NT2/D1 (cell line): ENCODE results near the gene PATJ.

Experiments used
- DNase-seq: peaks from one replicate; pipeline ENCODE4 v3.0.0-alpha.2; 2011; ENCODE audit warnings: low read depth, low spot score
- H3K27me3 ChIP-seq: 2 replicates; pipeline ENCODE4 v1.6.0; 2011; ENCODE audit warnings: mild to moderate bottlenecking; ENCODE audit not compliant: insufficient read length, insufficient read depth
- H3K36me3 ChIP-seq: 2 replicates; pipeline ENCODE4 v1.6.1; 2011; ENCODE audit warnings: mild to moderate bottlenecking, low read length, mixed read lengths; ENCODE audit not compliant: insufficient read depth, insufficient read length
- H3K4me1 ChIP-seq: 2 replicates; pipeline ENCODE4 v1.5.1; 2011; ENCODE audit not compliant: insufficient read depth, insufficient read length
- H3K4me3 ChIP-seq: 2 replicates; pipeline ENCODE4 v1.5.1; 2011; ENCODE audit warnings: low read depth; ENCODE audit not compliant: insufficient read length
- H3K9ac ChIP-seq: 2 replicates; pipeline ENCODE4 v1.6.0; 2011; ENCODE audit warnings: low read depth; ENCODE audit not compliant: insufficient read length
- H3K9me3 ChIP-seq: 2 replicates; pipeline ENCODE4 v1.5.1; 2011; ENCODE audit warnings: mild to moderate bottlenecking, low read length; ENCODE audit not compliant: insufficient read depth
- SUZ12 ChIP-seq: IDR thresholded peaks from 2 replicates; pipeline ENCODE4 v1.6.1; 2011; ENCODE audit not compliant: insufficient read length, insufficient read depth; ENCODE audit errors: extremely low read depth
- YY1 ChIP-seq: IDR thresholded peaks from 2 replicates; pipeline ENCODE4 v1.6.1; 2011; ENCODE audit not compliant: insufficient read length, insufficient read depth
- ZNF274 ChIP-seq: IDR thresholded peaks from 2 replicates; pipeline ENCODE4 v1.6.1; 2011; ENCODE audit warnings: mild to moderate bottlenecking, low read depth, low read length

Gene PATJ

DNA sequence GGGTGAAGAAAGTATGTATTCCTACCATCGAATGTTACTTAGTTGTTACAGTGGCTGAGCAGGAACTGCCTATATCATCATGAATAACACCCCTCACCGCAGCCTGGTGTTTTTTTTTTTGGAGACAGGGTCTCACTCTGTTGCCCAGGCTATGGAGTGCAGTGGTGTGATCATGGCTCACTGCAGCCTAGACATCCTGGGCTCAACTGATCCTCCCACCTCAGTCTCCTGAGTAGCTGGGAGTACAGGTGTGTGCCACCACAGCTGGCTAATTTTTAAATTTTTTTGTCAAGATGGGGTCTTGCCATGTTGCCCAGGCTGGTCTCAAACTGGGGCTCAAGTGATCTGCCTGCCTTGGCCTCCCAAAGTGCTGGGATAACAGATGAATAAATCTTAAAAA, 7.3 kb downstream of the PATJ start:
- Histone ChIP-seq H3K27me3 (no peaks in the 10 kb centered on the region), H3K36me3 (no peaks in the 10 kb centered on the region), H3K9ac (no peak overlapping the region), H3K4me1 (no peaks in the 10 kb centered on the region), H3K9me3 (no peaks in the 10 kb centered on the region), H3K4me3 (no peak overlapping the region)
- DNase-seq = no peak
- no peak for TF ChIP-seq YY1
- TF ChIP-seq SUZ12 = no peak
- no peak for TF ChIP-seq ZNF274

DNA sequence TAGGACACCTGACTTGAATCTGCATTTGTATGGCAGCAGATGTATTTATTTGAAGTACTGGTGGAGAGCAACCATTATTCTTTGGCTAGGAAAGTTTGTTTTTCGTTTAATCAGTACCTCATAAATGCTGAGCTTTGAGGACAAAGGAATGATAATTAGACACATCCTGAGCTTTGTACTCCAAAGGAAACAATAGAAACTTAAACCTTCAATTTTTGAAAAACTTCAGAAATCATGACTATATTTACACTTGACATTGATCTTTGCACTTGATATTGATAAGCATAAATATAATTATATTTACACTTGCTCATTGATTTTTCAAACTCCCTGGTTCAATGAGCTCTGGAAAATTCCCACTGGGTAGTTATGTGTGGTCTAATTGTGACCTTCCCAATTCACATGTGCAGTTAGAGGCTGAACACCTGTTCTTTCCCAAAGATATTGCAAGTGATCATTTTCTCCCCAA, 10.7 kb downstream of the PATJ start:
- no peaks in the 10 kb centered on the region for H3K4me1 ChIP-seq
- H3K36me3 ChIP-seq = no peaks in the 10 kb centered on the region
- H3K9me3 ChIP-seq = no peaks in the 10 kb centered on the region
- no peak for TF ChIP-seq ZNF274
- TF ChIP-seq YY1 = no peak
- no peak for TF ChIP-seq SUZ12
- H3K27me3 ChIP-seq = no peaks in the 10 kb centered on the region
- H3K9ac ChIP-seq = no peak overlapping the region
- H3K4me3 ChIP-seq = no peak overlapping the region
- DNase-seq = no peak

DNA sequence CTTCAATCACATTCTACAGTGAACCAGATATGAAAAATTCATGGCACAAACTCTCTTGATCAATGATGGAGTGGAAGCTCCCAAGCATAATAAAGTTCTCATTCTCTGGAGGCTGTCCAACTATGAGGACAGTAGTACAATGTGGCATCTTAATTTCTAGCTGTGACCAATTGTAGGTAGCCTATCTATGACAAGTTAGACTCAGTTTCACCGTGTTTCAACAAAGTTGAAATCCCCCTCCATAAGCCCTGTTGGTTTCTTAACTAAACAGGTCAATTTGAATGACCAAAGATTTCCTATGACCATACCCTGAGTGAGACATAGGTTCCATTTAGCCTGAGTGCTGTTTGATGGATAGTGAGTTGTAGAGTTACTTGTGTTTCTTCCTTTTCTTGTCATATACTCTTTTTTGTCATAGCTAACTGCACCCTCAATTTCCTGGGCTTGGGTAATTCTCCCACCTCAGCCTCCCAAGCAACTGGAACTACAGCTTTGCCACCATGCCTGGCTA, 11.8 kb downstream of the PATJ start:
- TF ChIP-seq YY1 (no peak), ZNF274 (no peak), SUZ12 (no peak)
- no peak for DNase-seq
- H3K36me3 ChIP-seq = no peaks in the 10 kb centered on the region
- no peaks in the 10 kb centered on the region for H3K4me1 ChIP-seq
- no peaks in the 10 kb centered on the region for H3K9me3 ChIP-seq
- H3K27me3 ChIP-seq = no peaks in the 10 kb centered on the region
- H3K4me3 ChIP-seq = no peak overlapping the region
- H3K9ac ChIP-seq = no peak overlapping the region

DNA sequence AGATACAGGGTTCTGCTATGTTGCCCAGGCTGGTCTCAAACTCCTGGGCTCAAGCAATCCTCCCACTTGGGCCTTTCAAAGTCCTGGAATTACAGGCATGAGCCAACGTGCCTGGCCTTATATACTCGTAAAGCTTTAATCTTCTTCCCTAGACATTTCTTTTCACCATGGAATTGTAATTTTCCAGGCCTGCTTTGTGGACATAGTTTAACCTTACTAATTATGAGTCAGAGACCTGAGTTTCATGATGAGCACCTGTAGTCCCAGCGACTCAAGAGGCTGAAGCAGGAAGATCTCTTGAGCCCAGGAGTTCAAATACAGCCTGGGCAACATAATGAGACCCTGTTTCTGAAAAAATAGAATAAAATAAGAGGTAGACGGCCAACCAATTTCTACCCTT, 12.3 kb downstream of the PATJ start:
- DNase-seq = no peak
- H3K9ac ChIP-seq = no peak overlapping the region
- H3K4me1 ChIP-seq = no peaks in the 10 kb centered on the region
- H3K27me3 ChIP-seq = no peaks in the 10 kb centered on the region
- no peak for TF ChIP-seq SUZ12
- TF ChIP-seq YY1 = no peak
- TF ChIP-seq ZNF274 = no peak
- no peaks in the 10 kb centered on the region for H3K9me3 ChIP-seq
- H3K36me3 ChIP-seq = no peaks in the 10 kb centered on the region
- no peak overlapping the region for H3K4me3 ChIP-seq

DNA sequence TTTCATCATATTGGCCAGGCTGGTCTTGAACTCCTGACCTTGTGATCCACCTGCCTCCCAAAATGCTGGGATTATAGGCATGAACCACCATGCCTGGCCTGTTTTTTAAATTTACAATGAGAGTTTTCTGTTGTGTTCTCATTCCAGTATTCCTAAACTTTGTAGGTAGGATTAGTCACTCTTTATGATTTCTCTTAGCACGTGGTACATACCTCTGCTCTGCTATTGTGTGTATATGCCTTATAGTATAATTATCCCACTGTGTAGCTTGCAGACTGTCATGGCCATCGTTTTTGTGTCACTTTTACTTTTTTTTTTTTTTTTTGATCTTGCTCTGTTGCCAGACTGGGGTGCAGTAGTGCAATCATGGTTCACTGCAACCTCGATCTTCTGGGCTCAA, 14.5 kb downstream of the PATJ start:
- no peaks in the 10 kb centered on the region for H3K36me3 ChIP-seq
- TF ChIP-seq SUZ12 (no peak), YY1 (no peak), ZNF274 (no peak)
- DNase-seq = no peak

DNA sequence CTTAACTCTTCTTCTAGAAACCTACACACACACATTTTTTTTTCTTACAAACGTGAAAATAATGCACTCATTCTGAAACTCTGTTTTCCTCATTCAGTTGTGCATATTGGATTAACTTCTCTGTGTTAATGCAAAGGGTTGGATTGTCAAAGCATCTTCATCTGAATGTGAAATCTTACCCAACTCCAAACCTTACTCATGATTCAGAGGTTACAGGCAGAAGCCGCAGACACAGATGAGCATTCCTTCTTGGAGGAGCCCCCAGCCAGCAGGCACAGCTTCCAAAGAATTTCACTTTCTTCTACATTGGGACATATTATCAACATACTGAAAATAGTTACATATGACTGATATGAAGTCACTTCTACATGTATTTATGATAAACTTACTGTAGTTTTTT, 15.7 kb downstream of the PATJ start:
- Histone ChIP-seq H3K9me3 (no peaks in the 10 kb centered on the region), H3K36me3 (peaks cover 2% of the 10 kb centered on the region), H3K9ac (no peak overlapping the region), H3K4me3 (no peak overlapping the region), H3K4me1 (no peaks in the 10 kb centered on the region), H3K27me3 (no peaks in the 10 kb centered on the region)
- no peak for DNase-seq
- TF ChIP-seq ZNF274 = no peak
- no peak for TF ChIP-seq SUZ12
- TF ChIP-seq YY1 = no peak

More for the DNA sequence above, 14.5 kb downstream of the PATJ start:
- Histone ChIP-seq H3K4me3 (no peak overlapping the region), H3K9ac (no peak overlapping the region), H3K27me3 (no peaks in the 10 kb centered on the region), H3K9me3 (no peaks in the 10 kb centered on the region), H3K4me1 (no peaks in the 10 kb centered on the region)

DNA sequence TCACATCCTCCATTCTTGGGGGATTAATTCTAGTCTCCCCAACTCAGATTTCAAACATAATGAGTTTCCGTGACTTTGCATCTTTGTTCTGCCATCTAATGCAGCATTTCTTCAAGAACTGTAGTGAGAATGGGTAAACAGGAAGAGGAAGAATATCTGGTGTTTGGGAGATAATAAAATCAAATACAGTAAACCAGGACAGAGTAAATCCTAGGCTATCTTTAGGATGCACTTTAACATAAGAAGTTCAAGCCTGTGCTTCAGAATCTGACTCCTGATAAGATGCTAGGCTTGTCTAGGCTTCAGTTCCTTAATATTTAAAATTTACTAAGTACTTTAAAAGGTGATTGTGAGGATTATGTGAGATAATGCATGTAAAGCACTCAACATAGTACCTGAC, 27.9 kb downstream of the PATJ start:
- DNase-seq = no peak
- peaks cover 7% of the 10 kb centered on the region for H3K36me3 ChIP-seq
- H3K4me3 ChIP-seq = no peak overlapping the region
- no peaks in the 10 kb centered on the region for H3K9me3 ChIP-seq
- H3K27me3 ChIP-seq = no peaks in the 10 kb centered on the region
- H3K9ac ChIP-seq = no peak overlapping the region
- TF ChIP-seq SUZ12 (no peak), YY1 (no peak), ZNF274 (no peak)
- no peaks in the 10 kb centered on the region for H3K4me1 ChIP-seq

DNA sequence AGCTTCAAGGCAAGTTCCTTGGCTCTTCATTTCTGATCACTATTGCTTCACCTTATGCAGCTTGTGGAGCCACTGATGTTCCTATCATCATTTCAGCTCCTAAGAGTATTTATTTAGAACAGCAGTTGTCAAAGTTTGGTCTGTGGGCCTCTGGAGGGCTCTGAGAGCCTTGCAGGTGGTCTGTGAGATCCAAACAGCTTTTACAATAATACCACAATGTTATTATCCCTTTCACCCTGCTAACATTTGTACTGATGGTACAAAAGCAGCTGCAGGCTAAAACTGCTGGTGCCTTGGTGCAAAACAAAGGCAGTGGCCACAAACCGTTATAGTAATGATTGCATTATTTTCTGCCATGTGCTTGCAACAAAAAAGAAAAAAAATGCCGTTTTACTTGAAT, 33.8 kb downstream of the PATJ start:
- no peak overlapping the region for H3K4me3 ChIP-seq
- no peak for TF ChIP-seq ZNF274
- H3K9ac ChIP-seq = no peak overlapping the region
- DNase-seq = no peak
- no peaks in the 10 kb centered on the region for H3K27me3 ChIP-seq
- H3K4me1 ChIP-seq = no peaks in the 10 kb centered on the region
- H3K36me3 ChIP-seq = no peaks in the 10 kb centered on the region
- H3K9me3 ChIP-seq = no peaks in the 10 kb centered on the region
